Body of pancreas (tissue), 4 donors: ENCODE measurements around the gene AADACL4.

Experiments
- CTCF ChIP-seq, 7 experiments: fragments of 450-650 bp in 4 of 7; fragments of 200-600 bp in 3 of 7; sonication (generic) in 3 of 7; IDR thresholded peaks; one replicate each; pipeline ENCODE4 v1.5.1; 2016 to 2019; ENCODE audit warnings: antibody characterized with exemption in 7 of 7
- POLR2A ChIP-seq, 3 donors: fragments of 450-650 bp; IDR thresholded peaks; one replicate each; pipeline ENCODE4 v1.6.1; 2016; ENCODE audit warnings: antibody characterized with exemption in 3 of 3, mild to moderate bottlenecking in 2 of 3

DNA sequence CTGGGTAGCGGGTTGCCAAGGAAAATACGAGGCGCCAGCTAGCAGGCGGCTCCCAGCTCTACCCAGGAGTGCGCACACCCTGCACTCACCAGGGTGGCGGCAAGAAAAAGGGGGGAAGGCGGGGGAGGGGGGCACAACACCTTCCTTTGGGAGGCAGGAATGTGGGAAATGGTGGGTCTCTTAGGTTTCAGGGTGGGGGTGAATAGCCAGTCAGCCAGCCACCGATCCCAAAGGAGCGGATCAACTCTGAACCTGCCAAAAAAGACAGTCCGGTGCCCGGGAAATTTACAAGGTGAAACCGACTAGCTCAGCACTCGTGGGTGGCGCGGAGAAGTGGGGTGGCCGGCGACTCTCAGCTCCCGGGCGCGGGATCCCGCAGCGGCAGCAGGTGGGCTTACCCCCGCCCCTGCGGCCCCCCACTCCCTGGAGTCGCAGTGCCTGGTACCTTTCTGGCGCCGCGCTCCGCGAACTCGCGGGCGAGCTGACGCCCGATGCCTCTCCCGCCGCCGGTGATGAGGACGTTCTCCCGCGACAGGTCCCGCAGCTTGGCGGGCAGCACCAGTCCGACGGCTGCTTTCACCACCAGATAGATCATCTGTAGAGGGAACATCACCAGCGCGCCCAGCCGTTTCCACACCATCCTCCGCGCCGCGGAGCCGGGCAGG lies 27.0 kb upstream of the AADACL4 start:
- TF ChIP-seq CTCF (IDR thresholded peaks at IDR 0.05) (no peak), POLR2A (IDR thresholded peaks at IDR 0.05) (no peak)
